ENCODE data around the gene BCAS1. TPM values are rescaled to one million over a fixed set of nuclear protein-coding genes. Genes with fewer than 3 reads are reported as not detected.

The BCAS1 gene
- total and polyA plus RNA-seq, 12 donors = 0.03 TPM; not detected in 11

DNA sequence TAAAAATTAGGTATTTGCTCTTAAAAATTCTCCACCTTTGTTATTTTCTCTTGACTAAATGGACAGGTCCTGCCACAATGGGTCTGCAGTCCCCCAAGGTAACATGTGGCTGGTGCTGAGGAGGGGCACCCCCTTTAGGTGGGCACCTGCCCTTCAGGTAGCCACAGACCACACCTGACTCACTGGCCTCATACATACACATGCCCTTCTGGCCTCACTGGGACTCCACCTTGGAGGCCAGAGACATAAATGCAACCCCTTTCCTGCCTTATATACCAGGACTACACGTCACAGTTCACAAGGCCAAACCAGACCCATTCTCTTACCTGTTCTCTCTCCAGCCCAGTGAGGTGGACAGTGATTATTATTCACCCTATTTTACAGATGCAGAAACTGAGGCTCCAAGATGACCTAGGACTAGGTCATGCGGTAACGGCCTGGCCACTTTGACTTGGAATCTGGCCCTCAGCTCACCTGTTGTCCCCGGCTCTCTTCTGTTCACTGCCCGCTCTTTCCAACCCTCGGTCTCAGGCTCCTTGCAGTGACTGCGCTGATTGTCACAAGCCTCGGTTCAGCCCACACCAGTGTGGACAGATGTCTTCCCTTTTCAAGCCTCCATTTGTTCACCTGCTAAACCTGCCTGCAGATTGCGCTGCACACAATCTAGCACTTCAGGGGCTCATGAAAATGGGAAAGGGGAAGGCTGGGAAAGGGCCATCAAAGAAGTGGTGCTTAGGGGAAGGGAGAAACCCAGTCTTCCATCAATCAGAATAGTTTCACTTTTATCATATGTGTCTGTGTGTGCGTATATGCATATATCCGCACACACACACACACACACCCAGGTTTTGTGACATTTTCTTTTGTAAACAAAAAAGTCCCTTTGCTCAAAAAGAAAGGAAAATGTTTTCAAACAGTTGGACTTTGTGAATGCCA lies 121.7 kb downstream of the BCAS1 start:
- peak overlapping the region in 1 of 10 donors; percentile 3 for H3K4me3 ChIP-seq

DNA sequence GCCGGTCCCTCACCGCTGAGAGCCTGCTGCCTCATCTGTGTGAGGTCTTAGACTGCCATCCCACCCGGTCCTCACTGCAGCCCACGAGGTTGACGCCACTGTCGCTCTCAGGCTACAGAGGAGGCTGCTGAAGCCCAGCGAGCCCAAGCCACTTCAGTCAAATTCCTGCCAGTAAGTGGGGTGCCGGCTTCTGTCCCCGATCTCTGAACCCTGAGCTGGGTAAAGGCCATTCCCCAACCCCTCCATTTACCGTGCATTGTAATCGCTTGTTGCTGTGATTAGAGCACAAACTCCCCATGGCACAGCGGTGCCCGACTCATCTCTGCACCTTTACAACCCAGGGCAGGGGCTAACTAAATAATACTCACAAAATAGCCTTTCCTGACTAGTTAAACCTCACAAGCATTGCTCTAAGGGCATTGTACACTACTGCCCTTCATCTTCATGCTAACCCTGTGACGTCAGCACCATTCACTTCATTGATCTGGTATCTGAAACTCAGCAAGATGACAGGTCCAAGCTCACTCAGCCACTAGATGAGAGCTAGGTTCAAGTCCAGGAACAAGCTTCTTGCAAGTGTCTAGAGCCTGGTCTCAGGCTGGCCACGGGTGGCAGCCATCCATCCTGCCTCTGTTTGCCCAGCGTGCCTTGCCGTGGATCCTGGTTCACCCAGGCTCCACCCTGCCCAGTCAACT lies 122.7 kb downstream of the BCAS1 start:
- TF ChIP-seq, protein P1, sequence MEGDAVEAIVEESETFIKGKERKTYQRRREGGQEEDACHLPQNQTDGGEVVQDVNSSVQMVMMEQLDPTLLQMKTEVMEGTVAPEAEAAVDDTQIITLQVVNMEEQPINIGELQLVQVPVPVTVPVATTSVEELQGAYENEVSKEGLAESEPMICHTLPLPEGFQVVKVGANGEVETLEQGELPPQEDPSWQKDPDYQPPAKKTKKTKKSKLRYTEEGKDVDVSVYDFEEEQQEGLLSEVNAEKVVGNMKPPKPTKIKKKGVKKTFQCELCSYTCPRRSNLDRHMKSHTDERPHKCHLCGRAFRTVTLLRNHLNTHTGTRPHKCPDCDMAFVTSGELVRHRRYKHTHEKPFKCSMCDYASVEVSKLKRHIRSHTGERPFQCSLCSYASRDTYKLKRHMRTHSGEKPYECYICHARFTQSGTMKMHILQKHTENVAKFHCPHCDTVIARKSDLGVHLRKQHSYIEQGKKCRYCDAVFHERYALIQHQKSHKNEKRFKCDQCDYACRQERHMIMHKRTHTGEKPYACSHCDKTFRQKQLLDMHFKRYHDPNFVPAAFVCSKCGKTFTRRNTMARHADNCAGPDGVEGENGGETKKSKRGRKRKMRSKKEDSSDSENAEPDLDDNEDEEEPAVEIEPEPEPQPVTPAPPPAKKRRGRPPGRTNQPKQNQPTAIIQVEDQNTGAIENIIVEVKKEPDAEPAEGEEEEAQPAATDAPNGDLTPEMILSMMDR (IDR thresholded peaks at IDR 0.05) = no peak
- Histone ChIP-seq H3K4me1 (peaks cover 0 to 36% (median 25%) of the 10 kb centered on the region in 9 donors), H3K27me3 (no peaks in the 10 kb centered on the region), H3K36me3 (no peaks in the 10 kb centered on the region), H3K4me3 (no peak overlapping the region), H3K27ac (no peak overlapping the region), H3K9me3 (peaks cover 0 to 7% (median 0%) of the 10 kb centered on the region in 11 donors)
- 90 to 94% methylated on average over 17 of the region's 17 CpGs for WGBS, 2 donors
- intact Hi-C loops (cut with DNase I) = loop anchor here in 3 of 10 donors (10.0 kb wide), 3 partner anchors 117 to 543 kb away; partner anchors contain the start of gene PFDN4 (in 1 of the 3)
- no peak for ATAC-seq
- DNase-seq = no peak

More for the DNA sequence above, 121.7 kb downstream of the BCAS1 start:
- TF ChIP-seq, protein P1 (IDR thresholded peaks at IDR 0.05) = no peak
- H3K27me3 ChIP-seq = no peaks in the 10 kb centered on the region
- no peak for DNase-seq
- H3K27ac ChIP-seq = peak overlapping the region in 4 of 10 donors; percentile 10 to 76 (median 36)
- H3K36me3 ChIP-seq = no peaks in the 10 kb centered on the region
- peak in 1 of 8 donors; percentile 18 for ATAC-seq
- WGBS, 2 donors = 95% methylated on average over 11 of the region's 11 CpGs
- peaks cover 0 to 30% (median 22%) of the 10 kb centered on the region in 9 donors for H3K4me1 ChIP-seq
- H3K9me3 ChIP-seq = peaks cover 0 to 13% (median 0%) of the 10 kb centered on the region in 11 donors
- intact Hi-C loops (cut with DNase I) = loop anchor here in 3 of 10 donors (10.0 kb wide), 3 partner anchors 116 to 544 kb away; partner anchors contain the start of gene PFDN4 (in 1 of the 3)

DNA sequence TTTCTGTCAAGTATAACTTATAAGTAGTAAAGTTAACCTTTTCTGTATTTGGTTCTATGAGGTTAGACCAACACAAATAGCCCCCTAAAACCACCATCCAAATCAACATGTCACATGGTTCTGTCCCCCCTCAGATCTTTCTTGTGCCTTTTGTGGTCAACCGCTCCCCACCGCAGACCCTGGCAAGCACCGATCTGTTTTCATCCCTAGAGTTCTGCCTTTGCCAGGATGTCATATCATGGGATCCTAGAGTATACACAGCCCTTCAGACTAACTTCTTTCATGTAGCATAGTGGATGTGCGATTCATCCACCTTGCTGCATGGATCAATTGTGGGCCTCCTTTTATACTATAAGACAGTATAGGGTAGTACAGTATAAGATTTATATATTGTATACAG lies 124.3 kb downstream of the BCAS1 start:
- intact Hi-C loops (cut with DNase I) = loop anchor here in 3 of 10 donors (10.0 kb wide), 3 partner anchors 119 to 541 kb away; partner anchors contain the start of gene PFDN4 (in 1 of the 3)
- ATAC-seq (no peak), DNase-seq (no peak)
- no peaks in the 10 kb centered on the region for H3K36me3 ChIP-seq
- peaks cover 0 to 50% (median 36%) of the 10 kb centered on the region in 9 donors for H3K4me1 ChIP-seq
- H3K9me3 ChIP-seq = no peaks in the 10 kb centered on the region
- TF ChIP-seq, protein P1 (IDR thresholded peaks at IDR 0.05) = no peak
- no peak overlapping the region for H3K27ac ChIP-seq
- no peaks in the 10 kb centered on the region for H3K27me3 ChIP-seq
- no peak overlapping the region for H3K4me3 ChIP-seq
- WGBS, 2 donors = 85 to 96% methylated on average over 4 of the region's 4 CpGs

DNA sequence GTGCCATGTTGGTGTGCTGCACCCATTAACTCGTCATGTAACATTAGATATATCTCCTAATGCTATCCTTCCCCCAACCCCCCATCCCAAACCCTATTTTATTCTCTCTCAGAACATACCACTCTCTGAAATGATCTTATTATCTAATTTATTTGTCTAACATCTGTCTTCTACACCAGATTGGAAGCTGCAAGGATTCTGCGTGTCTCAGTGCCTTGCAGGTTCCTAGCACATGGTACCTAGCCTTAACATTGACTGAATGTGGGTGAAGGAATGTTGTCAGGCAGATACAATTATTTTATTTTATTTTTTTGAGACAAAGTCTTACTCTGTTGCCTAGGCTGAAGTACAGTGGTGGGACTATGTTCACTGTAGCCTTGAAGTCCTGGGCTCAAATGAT lies 124.9 kb downstream of the BCAS1 start:
- Histone ChIP-seq H3K9me3 (no peaks in the 10 kb centered on the region), H3K4me1 (peaks cover 2 to 56% (median 41%) of the 10 kb centered on the region in 9 donors), H3K27me3 (no peaks in the 10 kb centered on the region), H3K4me3 (no peak overlapping the region), H3K36me3 (no peaks in the 10 kb centered on the region), H3K27ac (no peak overlapping the region)
- DNase-seq (no peak), ATAC-seq (no peak)
- intact Hi-C loops (cut with DNase I) = loop anchor here in 3 of 10 donors (10.0 kb wide), 3 partner anchors 119 to 541 kb away; partner anchors contain the start of gene PFDN4 (in 1 of the 3)
- TF ChIP-seq, protein P1 (IDR thresholded peaks at IDR 0.05) = no peak
- WGBS, 2 donors = 97% methylated on average over 2 of the region's 2 CpGs
